DMS 273 treated with DMSO at 0.1 percent for 48 hours (cell line): ENCODE data around the gene POLR2H.

Source experiments
- DNase-seq: peaks from one replicate; lab custom pipeline; 2025; lab: John Stamatoyannopoulos, UW

POLR2H gene

DNA sequence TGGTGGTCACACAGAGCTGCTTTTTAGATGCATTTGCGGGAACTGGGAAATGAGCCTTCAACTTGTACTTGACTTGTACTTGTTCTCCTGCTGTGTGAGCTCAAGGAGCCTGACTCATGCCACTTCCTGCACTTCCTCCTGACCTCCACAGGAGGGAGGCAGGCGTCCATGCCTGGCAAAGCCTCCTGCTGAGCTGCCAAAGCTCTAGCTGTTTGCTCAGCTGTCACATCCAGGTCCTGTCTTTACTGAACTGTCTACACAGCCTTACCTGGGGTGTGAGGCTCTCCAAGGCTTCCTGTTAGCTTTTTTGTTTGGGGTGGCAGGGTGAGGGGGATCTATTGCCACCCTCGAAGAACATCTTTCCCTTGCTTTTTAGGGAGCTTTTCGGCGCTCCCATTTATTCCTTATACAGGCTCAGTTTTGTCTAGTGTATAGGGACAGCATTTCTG, 10.1 kb downstream of the POLR2H start:
- peak; percentile 85 for DNase-seq

DNA sequence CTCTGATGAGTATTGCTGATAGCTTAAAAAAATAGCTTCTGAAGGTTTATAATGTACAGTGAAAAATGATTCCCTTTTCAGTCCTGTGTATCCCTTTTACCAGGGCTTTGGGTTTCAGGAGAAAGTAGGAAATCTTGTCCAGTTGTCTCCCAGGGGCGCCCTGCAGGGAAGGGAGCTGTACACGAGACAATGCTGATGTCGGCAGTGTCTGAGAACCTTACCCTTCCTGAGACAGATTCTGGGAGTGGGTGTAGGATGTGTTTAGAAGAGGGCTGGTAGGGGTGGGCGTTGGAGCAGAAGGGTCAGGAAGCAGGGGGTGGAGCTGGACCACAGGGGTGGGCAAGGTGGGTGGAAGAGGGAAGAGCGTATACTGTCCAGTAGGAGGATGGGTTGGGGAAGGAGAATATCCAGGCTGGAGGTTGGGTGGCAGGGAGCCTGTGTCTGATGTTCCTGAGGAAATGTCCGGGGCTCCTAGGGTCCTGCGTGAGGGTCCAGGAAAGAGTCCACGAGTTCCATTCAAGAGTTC, 10.8 kb downstream of the POLR2H start:
- no peak for DNase-seq

DNA sequence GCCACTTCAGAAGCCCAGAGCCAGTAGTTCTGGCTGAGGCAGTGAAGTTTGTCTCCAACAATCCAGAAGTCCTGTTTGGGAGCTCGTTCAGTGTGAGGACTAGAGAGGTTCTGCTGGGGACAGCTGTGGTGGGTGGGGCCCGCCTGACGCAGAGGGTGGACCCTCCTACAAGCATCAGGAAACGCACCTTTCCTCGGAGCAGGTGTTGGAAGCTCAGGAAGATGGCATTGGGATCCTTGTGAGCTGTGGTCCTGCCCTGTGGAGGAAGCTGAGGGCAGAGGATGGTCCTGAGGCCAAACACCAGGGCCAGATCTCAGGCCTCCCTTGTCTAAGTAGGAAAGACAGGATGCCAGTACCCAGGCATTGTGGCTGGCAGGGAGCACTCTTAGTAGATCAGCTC, 11.4 kb downstream of the POLR2H start:
- no peak for DNase-seq

- DNase-seq = no peak
These were observed 11.9 kb downstream of the POLR2H start for GRCh38 chr3:184373422-184373821.

- no peak for DNase-seq
These were observed 14.4 kb downstream of the POLR2H start for GRCh38 chr3:184375747-184376461.

DNA sequence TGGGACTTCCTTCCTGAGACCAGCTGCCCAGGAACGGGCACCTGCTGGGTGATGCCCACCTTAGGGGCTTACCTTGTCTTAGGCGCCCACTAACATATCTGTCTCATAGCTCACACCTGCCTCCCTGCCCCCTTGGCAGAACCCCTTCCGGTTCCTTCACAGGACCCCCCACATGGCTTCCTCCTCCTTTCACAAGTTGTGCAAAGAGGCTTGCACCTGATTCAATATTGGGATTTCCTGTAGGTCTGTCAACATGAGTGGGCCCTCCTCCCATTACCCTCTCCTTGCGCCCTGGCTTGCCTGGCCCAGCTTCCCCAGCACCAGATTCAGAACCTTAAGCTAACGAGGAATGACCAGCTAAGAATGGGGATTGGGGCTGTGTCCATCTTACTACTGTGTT, 15.9 kb downstream of the POLR2H start:
- DNase-seq = no peak

DNA sequence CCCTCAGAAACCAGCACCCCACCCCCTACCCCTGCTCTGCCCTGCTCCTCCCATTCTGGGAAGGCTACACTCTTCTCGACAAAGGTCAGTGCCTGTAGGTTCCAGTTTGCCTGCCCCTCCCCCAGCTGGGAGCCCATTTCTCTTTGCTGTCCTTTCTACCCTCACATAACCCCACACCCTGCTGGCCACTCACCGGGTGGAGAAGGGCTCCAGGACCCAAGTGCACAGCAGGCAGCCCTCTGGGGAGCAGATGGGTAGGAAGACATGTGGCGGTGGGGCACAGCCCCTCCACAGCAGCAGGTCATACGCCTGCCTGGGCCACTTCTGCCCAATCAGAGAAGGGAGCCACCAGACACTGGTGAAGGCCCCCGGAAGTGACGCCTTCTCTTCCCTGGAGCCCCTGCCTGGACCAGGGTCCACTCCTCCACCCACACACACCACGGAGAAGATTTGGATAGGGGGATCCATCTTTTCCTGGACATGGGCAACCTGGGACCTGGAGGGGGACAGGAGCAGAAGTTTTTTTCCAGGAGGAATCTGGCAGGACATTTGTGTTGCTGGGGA, 16.5 kb downstream of the POLR2H start, which contains the start of gene THPO:
Gene THPO, minus strand, starts transcription at position 326 of the 564 bp plus-strand sequence. CDS start 1,948 bp downstream, outside the sequence.
- DNase-seq = no peak

DNA sequence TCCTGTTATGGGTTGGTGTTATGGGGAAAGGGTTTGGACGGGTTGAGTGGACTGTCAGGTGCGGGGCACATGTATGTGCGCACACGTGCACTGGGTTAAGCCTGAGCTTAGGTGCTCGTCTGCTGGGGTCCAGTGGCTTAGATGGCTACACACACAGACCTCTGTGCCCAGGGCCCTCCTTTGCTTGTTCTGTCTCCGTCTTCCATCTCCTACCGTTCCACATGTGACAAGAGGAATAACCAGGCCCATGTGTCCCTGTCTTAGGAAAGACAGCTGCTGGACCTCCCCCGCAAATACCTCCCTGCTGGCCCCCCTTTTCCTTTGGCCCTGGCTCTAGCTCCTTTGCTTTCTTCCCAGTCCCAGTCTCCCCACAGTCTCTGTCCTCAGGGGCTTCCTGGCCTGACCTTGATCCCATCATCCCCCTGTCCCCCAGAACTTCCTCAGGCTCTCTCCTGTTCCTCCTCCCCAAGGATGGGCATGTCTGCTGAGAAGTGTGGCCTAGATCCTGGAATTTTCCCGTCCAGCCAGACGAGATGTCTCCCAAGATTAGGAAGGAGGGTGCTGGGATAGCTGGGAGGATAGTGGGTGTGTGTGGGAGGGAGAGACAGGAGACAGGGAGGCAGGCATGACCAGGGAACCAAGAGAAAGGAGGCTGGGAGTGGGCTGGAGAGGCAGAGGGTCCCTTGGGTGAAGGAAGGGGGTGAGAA, 17.3 kb downstream of the POLR2H start:
- DNase-seq = no peak

- no peak for DNase-seq
These were observed 18.1 kb downstream of the POLR2H start, which contains the start of gene CHRD for GRCh38 chr3:184379358-184380184. CHRD (plus strand) TSS chr3:184380054; CDS start chr3:184380319, 265 bp downstream.

GRCh38 chr3:184380185-184380626, 18.7 kb downstream of the POLR2H start:
- peak; percentile 11 for DNase-seq

DNA sequence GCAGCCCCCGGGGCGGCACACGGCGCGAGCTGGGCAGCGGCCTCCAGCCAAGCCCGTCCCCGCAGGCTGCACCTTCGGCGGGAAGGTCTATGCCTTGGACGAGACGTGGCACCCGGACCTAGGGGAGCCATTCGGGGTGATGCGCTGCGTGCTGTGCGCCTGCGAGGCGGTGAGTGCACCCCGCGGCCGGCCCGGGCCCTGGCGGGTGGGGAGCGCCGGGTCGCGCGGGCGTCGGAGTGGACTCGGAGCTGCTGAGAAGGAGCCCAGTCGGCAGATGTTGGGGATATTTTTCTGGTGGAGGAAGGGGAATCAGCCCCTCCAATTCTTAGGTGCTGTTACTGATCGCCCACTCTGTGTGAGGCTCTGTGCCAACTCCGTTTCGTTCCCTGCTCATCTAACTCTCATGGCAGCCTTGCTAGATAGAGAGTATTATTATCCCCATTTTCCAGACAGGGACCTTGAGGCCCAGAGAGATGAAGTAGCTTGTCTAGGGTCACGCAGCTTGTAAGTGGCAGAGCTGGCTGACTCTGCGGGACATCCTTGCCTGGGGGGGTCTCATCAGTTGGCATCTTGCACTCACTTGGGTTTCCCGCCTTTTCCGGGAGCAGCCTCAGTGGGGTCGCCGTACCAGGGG, 19.2 kb downstream of the POLR2H start:
- no peak for DNase-seq

- DNase-seq = no peak
These were observed 20.0 kb downstream of the POLR2H start for GRCh38 chr3:184381261-184382224.

GRCh38 chr3:184382326-184383032, 21.0 kb downstream of the POLR2H start:
- no peak for DNase-seq

- no peak for DNase-seq
These were observed 21.7 kb downstream of the POLR2H start for GRCh38 chr3:184383033-184383740.

DNA sequence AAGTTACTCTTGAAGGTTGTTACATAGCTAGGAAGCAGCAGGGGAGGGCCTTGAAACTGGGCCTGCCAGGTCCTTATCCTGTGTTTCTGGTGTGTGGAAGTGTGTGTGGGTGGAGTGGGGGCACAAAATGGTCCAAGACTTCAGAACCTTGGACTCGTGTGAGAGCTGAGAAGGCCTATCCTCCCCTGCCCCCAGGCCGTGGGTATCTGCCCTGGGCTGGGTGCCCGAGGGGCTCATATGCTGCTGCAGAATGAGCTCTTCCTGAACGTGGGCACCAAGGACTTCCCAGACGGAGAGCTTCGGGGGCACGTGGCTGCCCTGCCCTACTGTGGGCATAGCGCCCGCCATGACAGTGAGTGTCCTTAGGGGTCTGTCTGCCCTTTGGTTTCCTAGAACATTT, 22.8 kb downstream of the POLR2H start:
- DNase-seq = no peak

- DNase-seq = no peak
These were observed 23.4 kb downstream of the POLR2H start for GRCh38 chr3:184384856-184385422.

- no peak for DNase-seq
These were observed 24.7 kb downstream of the POLR2H start for GRCh38 chr3:184386047-184386806.
